ENCODE data around the gene SLC2A4. TPM values are rescaled to one million over a fixed set of nuclear protein-coding genes. Genes with fewer than 3 reads are reported as not detected.

The SLC2A4 gene
- total RNA-seq, 2 experiments from 2014 or later = 0.16 to 0.25 TPM

DNA sequence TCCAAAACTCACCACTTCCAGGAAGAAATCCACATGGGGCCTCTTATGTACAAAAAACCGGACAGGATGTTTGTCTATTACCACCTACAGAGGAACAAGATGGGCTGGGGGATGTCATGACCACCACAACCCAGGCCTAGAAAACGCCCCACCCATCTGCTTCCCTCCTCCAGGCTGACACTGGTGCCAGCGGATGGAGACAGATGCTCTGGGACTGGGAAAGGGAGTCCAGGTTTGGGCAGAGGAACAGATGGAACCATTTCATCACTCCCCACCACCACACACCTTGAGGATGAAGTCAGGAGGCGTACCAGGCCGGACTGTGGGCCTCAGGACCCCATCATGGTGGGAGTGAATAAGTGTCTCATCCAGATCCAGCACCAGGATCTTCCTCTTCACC, 34.7 kb upstream of the SLC2A4 start:
- Mint-ChIP-seq H3K36me3 (ENCODE audit: low read depth) (peaks cover 33% of the 10 kb centered on the region), H3K9me3 (ENCODE audit: low read depth) (no peaks in the 10 kb centered on the region), H3K4me3 (no peak overlapping the region), H3K4me1 (peaks cover 46% of the 10 kb centered on the region), H3K27ac (peak overlapping the region; percentile 16), H3K27me3 (no peaks in the 10 kb centered on the region)
- DNase-seq = no peak
- no peak for ATAC-seq
- intact Hi-C loops (cut with DNase I, micrococcal nuclease) = loop anchor here in 1 of 2 experiments (10.0 kb wide), 1 partner anchor 908 kb away; the partner anchor contains the start of gene PER1
- CTCF ChIA-PET = interaction anchor here (0.6 kb wide), 1 partner anchor 26 kb away, joined by 5 read pairs; no protein-coding TSS in a partner anchor
- POLR2A ChIA-PET = no interaction called here

DNA sequence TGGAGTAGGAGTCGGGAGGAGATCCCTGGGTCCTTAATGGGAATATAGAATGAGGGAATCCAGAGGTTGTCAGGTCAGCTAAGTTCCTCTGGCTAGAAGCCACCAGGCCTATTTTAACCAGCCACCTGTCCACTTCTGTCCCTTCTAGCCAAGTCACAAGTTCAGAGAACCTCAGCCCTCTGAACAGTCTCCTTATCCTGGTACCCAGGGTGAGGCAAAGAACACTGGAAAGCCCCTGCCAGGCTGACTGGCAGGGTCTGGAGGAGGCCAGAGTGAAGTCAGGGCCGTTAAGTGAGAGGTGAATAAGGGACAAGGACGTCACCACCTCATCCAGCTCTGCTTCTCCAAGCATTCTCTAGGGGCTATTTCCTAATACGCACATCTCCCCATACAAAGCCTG, 32.7 kb upstream of the SLC2A4 start:
- DNase-seq (no peak), ATAC-seq (no peak)
- peaks cover 34% of the 10 kb centered on the region for H3K36me3 Mint-ChIP-seq (ENCODE audit: low read depth)
- peak overlapping the region; percentile 71 for H3K27ac Mint-ChIP-seq
- peaks cover 47% of the 10 kb centered on the region for H3K4me1 Mint-ChIP-seq
- H3K27me3 Mint-ChIP-seq = no peaks in the 10 kb centered on the region
- peak overlapping the region; percentile 93 for H3K4me3 Mint-ChIP-seq
- H3K9me3 Mint-ChIP-seq (ENCODE audit: low read depth) = no peaks in the 10 kb centered on the region
- intact Hi-C loops (cut with DNase I, micrococcal nuclease) = loop anchor here in 1 of 2 experiments (10.0 kb wide), 1 partner anchor 906 kb away; the partner anchor contains the start of gene PER1
- POLR2A ChIA-PET = interaction anchor here (1.4 kb wide), 1 partner anchor 9 kb away, joined by 5 read pairs; the partner anchor contains the start of gene PHF23
- CTCF ChIA-PET = interaction anchor here (1.3 kb wide), 1 partner anchor 29 kb away, joined by 4 read pairs; the partner anchor contains the start of genes ACADVL and DLG4

DNA sequence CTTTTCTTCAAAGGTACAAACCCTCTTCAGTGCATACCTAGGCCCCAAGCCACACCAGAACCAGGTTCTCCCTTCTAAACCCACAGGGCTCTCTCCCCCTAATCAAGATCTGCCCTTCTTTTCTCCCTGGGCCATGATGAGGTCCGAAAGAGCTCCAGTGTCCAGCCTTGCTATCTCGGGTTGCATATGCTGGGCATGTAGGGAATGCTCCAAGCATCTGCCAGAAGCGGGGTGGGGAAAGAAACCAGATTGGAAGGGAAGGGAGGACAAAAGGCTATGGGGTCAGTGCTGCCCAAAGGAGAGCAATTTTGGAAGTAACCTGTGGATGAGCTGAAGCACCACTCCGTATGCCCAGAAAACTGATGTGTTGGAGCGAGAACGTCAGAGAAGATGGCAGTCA, 32.3 kb upstream of the SLC2A4 start:
- ChIA-PET POLR2A (interaction anchor here (1.4 kb wide), 1 partner anchor 10 kb away, joined by 5 read pairs; the partner anchor contains the start of gene PHF23), CTCF (interaction anchor here (1.3 kb wide), 1 partner anchor 29 kb away, joined by 4 read pairs; the partner anchor contains the start of genes ACADVL and DLG4)
- DNase-seq (no peak), ATAC-seq (no peak)
- no peaks in the 10 kb centered on the region for H3K9me3 Mint-ChIP-seq (ENCODE audit: low read depth)
- peak overlapping the region; percentile 93 for H3K4me3 Mint-ChIP-seq
- peaks cover 50% of the 10 kb centered on the region for H3K4me1 Mint-ChIP-seq
- no peaks in the 10 kb centered on the region for H3K27me3 Mint-ChIP-seq
- intact Hi-C loops (cut with DNase I, micrococcal nuclease) = loop anchor here in 1 of 2 experiments (10.0 kb wide), 1 partner anchor 906 kb away; the partner anchor contains the start of gene PER1
- H3K27ac Mint-ChIP-seq = peak overlapping the region; percentile 71
- peaks cover 37% of the 10 kb centered on the region for H3K36me3 Mint-ChIP-seq (ENCODE audit: low read depth)

DNA sequence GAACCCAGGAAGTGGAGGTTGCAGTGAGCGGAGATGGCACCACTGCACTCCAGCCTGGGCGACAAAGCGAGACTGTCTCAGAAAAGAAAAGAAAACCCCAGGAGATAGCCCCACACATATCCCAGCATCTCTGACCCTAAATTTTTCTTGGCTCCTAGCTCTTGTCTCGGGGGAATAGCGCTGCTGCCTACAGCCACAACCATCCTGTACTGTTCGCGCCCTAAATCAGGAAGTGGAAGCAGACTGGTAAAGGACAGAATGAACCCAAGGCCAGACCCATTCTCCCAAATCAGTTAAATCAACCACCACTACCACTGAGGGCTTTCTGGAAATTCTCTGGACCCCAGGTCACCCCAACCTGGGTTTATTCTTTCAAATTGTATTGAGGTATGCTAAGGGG, 31.7 kb upstream of the SLC2A4 start:
- Mint-ChIP-seq H3K27me3 (no peaks in the 10 kb centered on the region), H3K4me3 (peak overlapping the region; percentile 93), H3K36me3 (ENCODE audit: low read depth) (peaks cover 38% of the 10 kb centered on the region), H3K9me3 (ENCODE audit: low read depth) (no peaks in the 10 kb centered on the region), H3K27ac (peak overlapping the region; percentile 96), H3K4me1 (peaks cover 50% of the 10 kb centered on the region)
- POLR2A ChIA-PET = interaction anchor here (1.4 kb wide), 1 partner anchor 10 kb away, joined by 5 read pairs; the partner anchor contains the start of gene PHF23
- CTCF ChIA-PET = interaction anchor here (1.3 kb wide), 1 partner anchor 30 kb away, joined by 4 read pairs; the partner anchor contains the start of genes ACADVL and DLG4
- ATAC-seq (no peak), DNase-seq (no peak)
- intact Hi-C loops (cut with DNase I, micrococcal nuclease) = loop anchor here (5.0 to 10.0 kb wide), 6 partner anchors 57 to 905 kb away; partner anchors contain the start of genes CNTROB (in 1 of the 2), EIF5A (in 1 of the 2), PER1 (in 1 of the 2) and POLR2A (in 1 of the 2)

DNA sequence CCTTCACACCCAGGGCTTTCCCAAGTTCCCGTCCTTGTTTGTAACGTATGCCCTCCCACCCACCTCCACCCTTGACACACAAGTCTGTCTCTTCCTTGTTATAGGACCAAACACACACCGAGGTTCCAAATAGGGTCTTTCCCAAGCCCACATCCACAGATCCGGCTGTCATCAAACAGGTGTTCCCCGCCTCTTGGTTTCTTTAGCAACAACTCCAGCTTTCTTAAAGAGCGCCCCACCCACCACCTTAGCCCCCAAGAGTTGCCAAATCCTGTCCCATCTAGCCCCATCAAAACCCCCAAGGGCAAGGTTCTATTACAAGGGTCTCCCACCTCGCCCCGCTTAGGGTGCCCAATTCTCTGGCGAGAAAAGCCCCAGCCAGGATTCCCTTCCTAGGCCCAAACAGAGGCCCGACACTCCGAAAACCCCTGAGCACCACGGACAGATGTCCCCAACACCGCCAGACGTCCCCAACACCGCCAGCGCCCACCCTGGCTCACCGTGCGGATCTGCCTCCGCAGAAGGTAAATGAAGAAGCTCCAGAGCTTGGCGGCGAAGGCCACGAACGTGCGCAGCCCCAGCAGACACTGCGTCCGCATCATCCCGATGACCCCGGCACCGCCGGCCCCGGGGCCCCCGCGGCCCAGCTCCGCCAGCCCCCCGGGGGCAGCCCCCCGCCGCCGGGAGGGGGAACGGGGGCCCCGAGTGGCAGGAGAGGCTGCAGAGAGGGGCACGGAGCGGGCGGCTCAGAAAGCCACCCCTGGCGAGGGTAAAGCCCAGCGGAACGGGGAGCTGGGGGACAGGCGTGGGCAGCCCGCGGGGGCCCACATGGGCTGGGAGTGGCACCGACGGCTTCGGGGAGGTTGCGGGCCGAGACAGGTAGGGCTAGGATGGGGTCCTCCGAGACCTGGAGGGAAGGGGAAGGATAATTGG, 30.6 kb upstream of the SLC2A4 start:
- ATAC-seq = peak; percentile 1
- H3K27me3 Mint-ChIP-seq = no peaks in the 10 kb centered on the region
- peak overlapping the region; percentile 93 for H3K4me3 Mint-ChIP-seq
- CTCF ChIA-PET = interaction anchor here (0.6 to 1.0 kb wide), 4 partner anchors 11 to 31 kb away, joined by 3 to 5 read pairs (median 4); partner anchors contain the start of genes ACADVL, DLG4 and PHF23
- POLR2A ChIA-PET = interaction anchor here (1.0 to 1.6 kb wide), 3 partner anchors 9 to 79 kb away, joined by 3 to 8 read pairs (median 4); partner anchors contain the start of genes GABARAP and PHF23
- intact Hi-C loops (cut with DNase I, micrococcal nuclease) = loop anchor here (1.0 to 5.0 kb wide), 6 partner anchors 9 to 681 kb away; partner anchors contain the start of genes CNTROB (in 1 of the 2), EIF5A (in 1 of the 2), GABARAP (in 1 of the 2) and POLR2A (in 1 of the 2)
- H3K36me3 Mint-ChIP-seq (ENCODE audit: low read depth) = peaks cover 39% of the 10 kb centered on the region
- no peaks in the 10 kb centered on the region for H3K9me3 Mint-ChIP-seq (ENCODE audit: low read depth)
- H3K27ac Mint-ChIP-seq = peak overlapping the region; percentile 96
- H3K4me1 Mint-ChIP-seq = peaks cover 50% of the 10 kb centered on the region
- peak; percentile 42 for DNase-seq

DNA sequence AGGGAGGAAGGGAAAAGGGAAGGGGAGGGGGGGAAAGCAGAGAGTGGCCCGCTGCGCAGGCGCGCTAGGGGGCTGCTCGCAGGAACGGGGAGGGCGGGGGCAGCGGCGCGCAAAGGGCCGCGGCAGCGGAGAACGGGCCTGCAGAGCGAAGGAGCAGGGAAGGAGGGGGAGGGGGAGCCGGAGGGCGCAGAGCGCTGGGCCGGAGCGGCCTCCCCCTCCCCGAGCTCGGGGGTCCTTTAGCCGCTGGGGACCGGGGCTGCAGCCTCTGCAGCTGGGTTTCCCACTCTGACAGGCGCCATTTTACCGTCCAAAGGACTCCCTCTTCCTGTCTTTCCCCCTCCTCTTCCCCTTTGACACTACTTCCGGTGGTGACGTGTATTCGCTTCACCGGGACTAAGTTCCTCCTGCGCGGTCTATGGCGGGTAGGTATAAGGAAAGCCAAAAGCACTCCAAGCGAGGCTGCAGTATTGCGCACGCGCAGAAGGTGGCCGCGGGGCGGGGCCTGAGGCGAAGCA, 29.8 kb upstream of the SLC2A4 start, which contains the start of gene CTDNEP1:
Gene CTDNEP1, minus strand, starts transcription at position 74 of the 515 bp plus-strand sequence. CDS start 438 bp downstream, outside the sequence.
- H3K27me3 Mint-ChIP-seq = no peaks in the 10 kb centered on the region
- H3K4me3 Mint-ChIP-seq = peak within 1 kb of the TSS; percentile 93
- H3K36me3 Mint-ChIP-seq (ENCODE audit: low read depth) = peaks cover 39% of the 10 kb centered on the region
- CTCF ChIA-PET = interaction anchor here (0.6 to 1.0 kb wide), 4 partner anchors 12 to 32 kb away, joined by 3 to 5 read pairs (median 4); partner anchors contain the start of genes ACADVL, DLG4 and PHF23
- POLR2A ChIA-PET = interaction anchor here (1.0 to 1.6 kb wide), 3 partner anchors 10 to 78 kb away, joined by 3 to 8 read pairs (median 4); partner anchors contain the start of genes GABARAP and PHF23
- H3K4me1 Mint-ChIP-seq = peaks cover 45% of the 10 kb centered on the region
- H3K9me3 Mint-ChIP-seq (ENCODE audit: low read depth) = no peaks in the 10 kb centered on the region
- intact Hi-C loops (cut with DNase I, micrococcal nuclease) = loop anchor here (1.0 to 5.0 kb wide), 24 partner anchors 9 to 681 kb away; partner anchors contain the start of genes EIF5A (in 2 of the 2), GABARAP (in 2 of the 2), POLR2A (in 2 of the 2) and ACADVL (in 1 of the 2)
- peak; percentile 99 for DNase-seq
- peak; percentile 94 for ATAC-seq
- peak within 1 kb of the TSS; percentile 99 for H3K27ac Mint-ChIP-seq

DNA sequence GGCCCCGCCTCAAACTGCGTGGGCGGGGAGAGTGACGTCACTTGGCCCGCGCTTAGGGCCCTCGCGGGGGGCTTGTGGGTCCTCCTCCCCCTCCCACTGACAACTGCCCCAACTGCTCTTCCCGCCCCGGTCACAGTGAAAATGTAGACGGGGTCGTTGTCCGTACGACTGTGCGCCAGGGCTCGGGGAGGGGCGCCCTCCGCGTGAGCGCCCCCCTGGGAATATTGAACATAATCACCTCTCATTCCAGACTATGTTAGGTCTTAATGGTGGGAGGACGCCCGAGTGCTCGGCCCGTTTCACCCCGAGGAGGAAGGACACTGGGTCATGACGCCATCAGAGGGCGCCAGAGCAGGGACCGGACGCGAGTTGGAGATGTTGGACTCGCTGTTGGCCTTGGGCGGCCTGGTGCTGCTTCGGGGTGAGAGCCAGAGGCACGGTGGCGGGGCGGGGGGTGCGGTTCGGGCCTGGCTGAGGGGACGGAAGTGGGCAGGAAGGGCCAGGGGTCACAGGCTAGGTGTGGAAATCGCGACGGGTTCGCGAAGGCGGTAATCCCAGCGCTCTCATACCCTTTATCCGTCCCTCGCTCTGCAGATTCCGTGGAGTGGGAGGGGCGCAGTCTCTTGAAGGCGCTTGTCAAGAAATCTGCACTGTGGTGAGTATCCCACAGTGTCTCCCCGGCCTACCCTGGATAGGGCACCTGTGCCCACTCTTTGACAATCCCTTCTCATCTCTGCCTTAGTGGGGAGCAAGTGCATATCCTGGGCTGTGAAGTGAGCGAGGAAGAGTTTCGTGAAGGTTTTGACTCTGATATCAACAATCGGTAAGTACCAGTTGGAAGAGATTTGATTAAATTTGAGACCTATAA, 29.1 kb upstream of the SLC2A4 start, which contains the start of gene ELP5:
Gene ELP5, plus strand, starts transcription at position 40 of the 868 bp plus-strand sequence. Its CDS starts 336 bp downstream, at position 376.
- ATAC-seq (peak; percentile 65), DNase-seq (peak; percentile 94)
- POLR2A ChIA-PET = interaction anchor here (1.0 to 1.6 kb wide), 3 partner anchors 10 to 77 kb away, joined by 3 to 8 read pairs (median 4); partner anchors contain the start of genes GABARAP and PHF23
- Mint-ChIP-seq H3K4me3 (peak within 1 kb of the TSS; percentile 93), H3K36me3 (ENCODE audit: low read depth) (peaks cover 37% of the 10 kb centered on the region), H3K4me1 (peaks cover 40% of the 10 kb centered on the region), H3K9me3 (ENCODE audit: low read depth) (no peaks in the 10 kb centered on the region), H3K27ac (peak within 1 kb of the TSS; percentile 99), H3K27me3 (no peaks in the 10 kb centered on the region)
- CTCF ChIA-PET = no interaction called here
- intact Hi-C loops (cut with DNase I, micrococcal nuclease) = loop anchor here (1.0 to 5.0 kb wide), 24 partner anchors 10 to 680 kb away; partner anchors contain the start of genes EIF5A (in 2 of the 2), POLR2A (in 2 of the 2), ACADVL (in 1 of the 2) and CNTROB (in 1 of the 2)

DNA sequence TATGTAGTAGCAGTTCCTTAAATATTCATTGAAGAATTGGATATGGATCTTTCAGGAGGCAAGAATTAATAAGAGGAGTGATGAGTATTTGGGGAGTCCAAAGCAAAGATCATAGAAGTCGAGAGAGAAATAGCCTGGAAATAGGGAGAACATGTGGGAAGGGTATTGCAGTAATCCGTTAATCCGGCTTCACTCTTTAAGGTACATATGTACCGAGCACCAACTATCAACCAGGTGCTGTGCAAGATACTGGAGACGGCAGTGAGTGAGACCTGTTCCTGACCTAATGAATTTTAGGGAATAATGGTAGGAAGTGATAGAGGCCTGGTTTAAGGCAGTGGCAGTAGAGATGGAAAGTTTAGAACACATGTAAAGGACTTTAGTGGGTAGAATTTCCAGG, 28.4 kb upstream of the SLC2A4 start:
- ChIA-PET POLR2A (no interaction called here), CTCF (no interaction called here)
- ATAC-seq = no peak
- H3K36me3 Mint-ChIP-seq (ENCODE audit: low read depth) = peaks cover 37% of the 10 kb centered on the region
- H3K27me3 Mint-ChIP-seq = no peaks in the 10 kb centered on the region
- H3K4me3 Mint-ChIP-seq = peak overlapping the region; percentile 93
- H3K4me1 Mint-ChIP-seq = peaks cover 38% of the 10 kb centered on the region
- DNase-seq = no peak
- intact Hi-C loops (cut with DNase I, micrococcal nuclease) = loop anchor here (2.0 to 5.0 kb wide), 7 partner anchors 38 to 679 kb away; partner anchors contain the start of genes CNTROB (in 1 of the 2), EIF5A (in 1 of the 2), PLSCR3 (in 1 of the 2) and POLR2A (in 1 of the 2)
- H3K27ac Mint-ChIP-seq = peak overlapping the region; percentile 99
- H3K9me3 Mint-ChIP-seq (ENCODE audit: low read depth) = no peaks in the 10 kb centered on the region

DNA sequence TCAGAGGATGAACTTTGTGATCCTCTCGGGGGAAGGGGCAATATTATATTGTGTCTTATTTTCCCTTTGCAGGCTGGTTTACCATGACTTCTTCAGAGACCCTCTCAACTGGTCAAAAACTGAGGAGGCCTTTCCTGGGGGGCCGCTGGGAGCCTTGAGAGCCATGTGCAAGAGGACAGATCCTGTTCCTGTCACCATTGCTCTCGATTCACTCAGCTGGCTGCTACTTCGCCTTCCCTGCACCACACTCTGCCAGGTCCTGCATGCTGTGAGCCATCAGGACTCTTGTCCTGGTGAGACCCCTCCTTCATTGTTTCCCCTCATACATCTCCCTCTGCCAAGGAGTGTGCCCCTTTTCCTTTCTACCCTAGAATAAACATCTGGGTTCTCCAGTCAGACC, 27.0 kb upstream of the SLC2A4 start:
- Mint-ChIP-seq H3K4me3 (no peak overlapping the region), H3K27me3 (no peaks in the 10 kb centered on the region), H3K4me1 (peaks cover 27% of the 10 kb centered on the region), H3K9me3 (ENCODE audit: low read depth) (no peaks in the 10 kb centered on the region), H3K36me3 (ENCODE audit: low read depth) (peaks cover 40% of the 10 kb centered on the region), H3K27ac (no peak overlapping the region)
- ChIA-PET POLR2A (no interaction called here), CTCF (no interaction called here)
- DNase-seq = no peak
- intact Hi-C loops (cut with DNase I, micrococcal nuclease) = loop anchor here (5.0 kb wide), 5 partner anchors 53 to 678 kb away; partner anchors contain the start of genes CNTROB (in 1 of the 2), EIF5A (in 1 of the 2), POLR2A (in 1 of the 2) and SLC35G6 (in 1 of the 2)
- ATAC-seq = no peak

Measured in activated CD4-positive, alpha-beta T cell treated with anti-CD3 and anti-CD28 coated beads for 36 hours (primary cell).